CD4-positive, alpha-beta T cell treated with Interleukin-4 for 1 hour (primary cell): Measurements from ENCODE around the gene GRSF1.
"Not testable (repeated sequence)": the region's sequence is repeated elsewhere in the genome, so short reads cannot be mapped to it uniquely, and the experiment has no call there.

ENCODE experiments used
- DNase-seq, 2 donors: peaks; one replicate each; pipeline ENCODE4 v3.0.0-alpha.2; 2020 to 2022

The GRSF1 gene

GRCh38 chr4:70831293-70831692 is 8.4 kb downstream of the GRSF1 start:
- DNase-seq, result no peak

GRCh38 chr4:70830054-70830453 is 9.6 kb downstream of the GRSF1 start:
- DNase-seq, result no peak

- no peak for DNase-seq
These were observed 10.2 kb downstream of the GRSF1 start for GRCh38 chr4:70829492-70829891.

- no peak for DNase-seq
These were observed 10.7 kb downstream of the GRSF1 start for GRCh38 chr4:70829015-70829414.

GRCh38 chr4:70818921-70819320 is 20.8 kb downstream of the GRSF1 start:
- DNase-seq, result no peak

- no peak for DNase-seq
These were observed 21.4 kb downstream of the GRSF1 start for GRCh38 chr4:70818173-70818855.

- no peak for DNase-seq
These were observed 22.8 kb downstream of the GRSF1 start for GRCh38 chr4:70816894-70817293.

- DNase-seq, result no peak
These were observed 24.3 kb downstream of the GRSF1 start for GRCh38 chr4:70815370-70815769.

- no peak for DNase-seq
These were observed 31.5 kb downstream of the GRSF1 start for GRCh38 chr4:70808151-70808550.

GRCh38 chr4:70802928-70803580 is 36.6 kb downstream of the GRSF1 start:
- DNase-seq, result no peak

- DNase-seq, result no peak
These were observed 38.4 kb downstream of the GRSF1 start for GRCh38 chr4:70801265-70801809.

- no peak for DNase-seq
These were observed 46.1 kb downstream of the GRSF1 start for GRCh38 chr4:70793626-70794025.

- DNase-seq, result no peak
These were observed 51.0 kb downstream of the GRSF1 start for GRCh38 chr4:70788733-70789132.

GRCh38 chr4:70787496-70787895 is 52.2 kb downstream of the GRSF1 start:
- DNase-seq, result no peak

- DNase-seq, result no peak
These were observed 56.6 kb downstream of the GRSF1 start for GRCh38 chr4:70783096-70783495.

- no peak for DNase-seq
These were observed 60.7 kb downstream of the GRSF1 start for GRCh38 chr4:70778888-70779422.

- DNase-seq, result no peak
These were observed 66.6 kb downstream of the GRSF1 start for GRCh38 chr4:70772929-70773555.

GRCh38 chr4:70769396-70769795 is 70.3 kb downstream of the GRSF1 start:
- DNase-seq, result not testable (repeated sequence)

- DNase-seq, result no peak
These were observed 71.3 kb downstream of the GRSF1 start for GRCh38 chr4:70768301-70768948.
